Adrenal gland (tissue), 12 donors: ENCODE data around the gene ZNHIT3. TPM values are rescaled to one million over a fixed set of nuclear protein-coding genes. Genes with fewer than 3 reads are reported as not detected.

ENCODE experiments used
- DNase-seq, 7 donors: peaks; one replicate each; pipeline ENCODE4 v3.0.0-alpha.2; 2019 to 2020
- H3K27ac ChIP-seq, 5 donors: fragments of 200-600 bp; sonication (generic) in 4 of 5; 1 replicate in 3 of 5; 2 replicates in 2 of 5; pipeline versions ENCODE4 v1.5.1 to v1.8.0; 2016 to 2020; ENCODE audit warnings: mild to moderate bottlenecking in 1 of 5
- H3K27me3 ChIP-seq: fragments of 200-600 bp; 2 replicates; pipeline ENCODE4 v1.8.0; 2021
- H3K36me3 ChIP-seq, 2 donors: fragments of 200-600 bp; replicated peaks in 1 of 2; 1 replicate in 1 of 2; 2 replicates in 1 of 2; pipeline versions ENCODE4 v1.5.1 to v1.8.0; 2018 to 2022
- H3K4me1 ChIP-seq, 2 donors: fragments of 200-600 bp; replicated peaks in 1 of 2; 1 replicate in 1 of 2; 2 replicates in 1 of 2; pipeline versions ENCODE4 v1.5.1 to v1.8.0; 2018 to 2021
- H3K4me3 ChIP-seq, 4 donors: fragments of 200-600 bp; sonication (generic) in 3 of 4; one replicate each; pipeline ENCODE4 v1.5.1; 2016 to 2018
- H3K9me3 ChIP-seq, 3 donors: fragments of 200-600 bp; sonication (generic) in 1 of 3; replicated peaks in 1 of 3; 1 replicate in 2 of 3; 2 replicates in 1 of 3; pipeline versions ENCODE4 v1.5.1 to v1.8.0; 2016 to 2021
- CTCF ChIP-seq, 6 experiments: fragments of 450-650 bp in 4 of 6; fragments of 200-600 bp in 2 of 6; sonication (generic) in 1 of 6; IDR thresholded peaks; 1 replicate in 5 of 6; 2 replicates in 1 of 6; pipeline versions ENCODE4 v1.5.1 to v1.8.0; 2016 to 2021; ENCODE audit warnings: antibody characterized with exemption in 6 of 6, mild to moderate bottlenecking in 2 of 6, moderate library complexity in 1 of 6
- POLR2A ChIP-seq, 2 donors: fragments of 450-650 bp; IDR thresholded peaks; one replicate each; pipeline ENCODE4 v1.6.1; 2017; ENCODE audit warnings: antibody characterized with exemption in 2 of 2, mild to moderate bottlenecking in 2 of 2, moderate library complexity in 1 of 2
- WGBS, 4 donors: extraction: QIAGEN DNeasy Blood & Tissue Kit in 2 of 4; methylation state at CpG; one replicate each; pipeline versions ENCODE4 v1.1.5 to v1.1.7; 2013 to 2017; 5-methylcytosine and 5-hydroxymethylcytosine counted together
- intact Hi-C, 2 donors: fragments of 100-400 bp; cut with DNase I; formaldehyde crosslinking; loops; one replicate each; pipeline versions ENCODE4 v1.14.1 to v1.15.0; 2022 to 2023
- polyA plus RNA-seq, 3 donors: library from polyadenylated mRNA; stranded (reverse); fragments of 200-250 nt in 2 of 3; fragments of 350-450 nt in 1 of 3; fragmentation: Illumina TruSeq in 1 of 3; extraction: RNeasy Lipid Tissue Mini Kit (QIAGEN cat#74804) in 1 of 3; gene quantifications; one replicate each; pipeline ENCODE4 v1.2.3, GENCODE V29; 2013 to 2014
- total RNA-seq, 9 donors: library from RNA; depleted of rRNA in 4 of 9; stranded (reverse); fragments of >200 nt in 4 of 9; fragments of 120-200 nt in 1 of 9; fragmentation: NEBNext Ultra II Directional in 1 of 9; extraction: Animal tissue kit (Norgen Biotek cat#: 25700) in 1 of 9; gene quantifications; one replicate each; pipeline versions ENCODE4 v1.1.0 to v1.2.4, GENCODE V29; 2013 to 2023
- donor health status: healthy with polysubstance abuse.
- donor health status: Bipolar disorder and iron deficiency.
- donor health status: DM: yes; HTN: yes; CAD: no.
- donor health status: DM: no; HTN: no; CAD: no.
- donor health status: DM: no; HTN: no; CAD: no.
- donor health status: DM: yes; HTN: yes; CAD: no.

ZNHIT3 gene
- total and polyA plus RNA-seq, 12 donors, result 13.6 to 65.6 (median 36.2) TPM

- WGBS, 4 donors, result 57 to 64% (median 61%) methylated on average over 5 of the region's 5 CpGs
- Histone ChIP-seq H3K27ac (no peak overlapping the region), H3K36me3 (no peaks in the 10 kb centered on the region), H3K9me3 (no peaks in the 10 kb centered on the region), H3K27me3 (peaks cover 15% of the 10 kb centered on the region), H3K4me3 (no peak overlapping the region), H3K4me1 (no peaks in the 10 kb centered on the region)
- intact Hi-C loops, result no loop called here
- TF ChIP-seq CTCF (IDR thresholded peaks at IDR 0.05) (no peak), POLR2A (IDR thresholded peaks at IDR 0.05) (no peak)
- no peak for DNase-seq
Measured at GRCh38 chr17:36460265-36460937, 26.1 kb upstream of the ZNHIT3 start.

- DNase-seq, result no peak
Measured at GRCh38 chr17:36461330-36462110, 25.0 kb upstream of the ZNHIT3 start.

GRCh38 chr17:36463916-36464764 is 22.3 kb upstream of the ZNHIT3 start:
- H3K9me3 ChIP-seq, result no peaks in the 10 kb centered on the region
- peaks cover 25% of the 10 kb centered on the region for H3K27me3 ChIP-seq
- no peak for TF ChIP-seq POLR2A (IDR thresholded peaks at IDR 0.05)
- TF ChIP-seq CTCF (IDR thresholded peaks at IDR 0.05), result no peak
- H3K36me3 ChIP-seq, result no peaks in the 10 kb centered on the region
- intact Hi-C loops, result no loop called here
- DNase-seq, result peak; percentile 84 to 89 (median 86)
- no peaks in the 10 kb centered on the region for H3K4me1 ChIP-seq
- 11 to 24% (median 12%) methylated on average over 14 to 54 of the region's 54 CpGs for WGBS, 4 donors
- H3K4me3 ChIP-seq, result no peak overlapping the region
- H3K27ac ChIP-seq, result no peak overlapping the region

More at GRCh38 chr17:36461330-36462110, 25.0 kb upstream of the ZNHIT3 start:
- Histone ChIP-seq H3K36me3 (no peaks in the 10 kb centered on the region), H3K9me3 (no peaks in the 10 kb centered on the region), H3K4me1 (no peaks in the 10 kb centered on the region), H3K27me3 (peaks cover 15% of the 10 kb centered on the region), H3K27ac (no peak overlapping the region), H3K4me3 (no peak overlapping the region)
- WGBS, 4 donors, result 58 to 67% (median 63%) methylated on average over 5 to 10 of the region's 10 CpGs
- TF ChIP-seq POLR2A (IDR thresholded peaks at IDR 0.05), result no peak
- no peak for TF ChIP-seq CTCF (IDR thresholded peaks at IDR 0.05)
- intact Hi-C loops, result no loop called here

GRCh38 chr17:36464765-36465088 is 21.8 kb upstream of the ZNHIT3 start:
- Histone ChIP-seq H3K27ac (no peak overlapping the region), H3K27me3 (peaks cover 25% of the 10 kb centered on the region), H3K36me3 (no peaks in the 10 kb centered on the region), H3K9me3 (no peaks in the 10 kb centered on the region), H3K4me1 (no peaks in the 10 kb centered on the region), H3K4me3 (no peak overlapping the region)
- TF ChIP-seq POLR2A (IDR thresholded peaks at IDR 0.05) (no peak), CTCF (IDR thresholded peaks at IDR 0.05) (no peak)
- intact Hi-C loops, result no loop called here
- DNase-seq, result no peak
- WGBS, 4 donors, result 7 to 8% (median 7%) methylated on average over 6 to 21 of the region's 21 CpGs; no CpG with 5 or more reads in 1 of the 4 donors
